Measurements from ENCODE around the gene RIBC1.

GRCh38 chrX:53383376-53384076 lies 39.1 kb upstream of the RIBC1 start:
- TF ChIP-seq CTCF (IDR thresholded peaks at IDR 0.05) (no peak), EP300 (IDR thresholded peaks at IDR 0.05) (no peak), POLR2AphosphoS5 (IDR thresholded peaks at IDR 0.05) (no peak)

Data from stomach (tissue), 4 donors.